A673 (cell line): ENCODE measurements around the gene MPV17.

Experiments
- CTCF ChIP-seq: fragments of 300-800, 200-600 bp; sonication (generic); conservative IDR thresholded peaks from 2 replicates; pipeline ENCODE4 v1.5.1; 2017; ENCODE audit warnings: low read depth, mild to moderate bottlenecking, antibody characterized with exemption, low read length, moderate library complexity, mixed read lengths
- EZH2 ChIP-seq: fragments of 200-600 bp; sonication (generic); IDR thresholded peaks from 2 replicates; pipeline ENCODE4 v1.6.1; 2017; ENCODE audit warnings: borderline replicate concordance, low read depth, mild to moderate bottlenecking, mixed read lengths, antibody characterized with exemption, low read length; ENCODE audit not compliant: poor library complexity, severe bottlenecking

GRCh38 chr2:27312152-27312551 is 10.7 kb downstream of the MPV17 start:
- TF ChIP-seq CTCF (no peak), EZH2 (no peak)
